ENCODE results near the gene RFTN1. TPM values are rescaled to one million over a fixed set of nuclear protein-coding genes. Genes with fewer than 3 reads are reported as not detected.
A peak's percentile ranks its signal among the peaks of the same experiment; 100 is the strongest.

Gene RFTN1
- total and polyA plus RNA-seq, 10 of the 15 experiments (the other 5 are each of a cell fraction or from before 2014, with no cell fraction given), result 20.6 to 213 (median 147) TPM

DNA sequence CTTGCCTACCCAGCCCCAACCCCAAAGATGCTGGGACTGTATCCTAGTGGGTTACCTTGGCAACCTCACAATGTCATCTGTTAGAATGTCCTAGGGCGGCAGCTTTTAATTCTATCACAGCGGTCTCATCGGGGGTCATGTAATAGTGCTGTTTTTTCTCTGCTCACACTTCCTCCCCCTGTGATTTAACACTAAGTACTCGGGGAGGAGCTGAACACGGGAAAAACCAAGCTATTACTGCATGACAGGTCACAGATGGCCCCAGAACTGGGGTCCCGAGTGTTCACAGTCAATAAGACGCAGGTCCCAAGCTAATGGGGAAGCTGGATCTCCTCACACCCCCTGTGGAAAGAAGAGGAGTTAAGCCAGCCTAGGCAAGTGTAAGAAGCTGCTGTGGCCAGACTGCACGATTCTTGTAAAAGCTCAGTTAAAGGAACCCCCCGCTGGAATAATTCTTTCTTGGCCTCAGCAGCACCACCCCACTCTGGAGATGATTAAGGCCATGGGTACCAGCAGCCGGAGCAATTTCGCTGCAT, 2.5 kb upstream of the RFTN1 start (continued):
- TF ChIP-seq, protein P1, sequence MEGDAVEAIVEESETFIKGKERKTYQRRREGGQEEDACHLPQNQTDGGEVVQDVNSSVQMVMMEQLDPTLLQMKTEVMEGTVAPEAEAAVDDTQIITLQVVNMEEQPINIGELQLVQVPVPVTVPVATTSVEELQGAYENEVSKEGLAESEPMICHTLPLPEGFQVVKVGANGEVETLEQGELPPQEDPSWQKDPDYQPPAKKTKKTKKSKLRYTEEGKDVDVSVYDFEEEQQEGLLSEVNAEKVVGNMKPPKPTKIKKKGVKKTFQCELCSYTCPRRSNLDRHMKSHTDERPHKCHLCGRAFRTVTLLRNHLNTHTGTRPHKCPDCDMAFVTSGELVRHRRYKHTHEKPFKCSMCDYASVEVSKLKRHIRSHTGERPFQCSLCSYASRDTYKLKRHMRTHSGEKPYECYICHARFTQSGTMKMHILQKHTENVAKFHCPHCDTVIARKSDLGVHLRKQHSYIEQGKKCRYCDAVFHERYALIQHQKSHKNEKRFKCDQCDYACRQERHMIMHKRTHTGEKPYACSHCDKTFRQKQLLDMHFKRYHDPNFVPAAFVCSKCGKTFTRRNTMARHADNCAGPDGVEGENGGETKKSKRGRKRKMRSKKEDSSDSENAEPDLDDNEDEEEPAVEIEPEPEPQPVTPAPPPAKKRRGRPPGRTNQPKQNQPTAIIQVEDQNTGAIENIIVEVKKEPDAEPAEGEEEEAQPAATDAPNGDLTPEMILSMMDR (IDR thresholded peaks at IDR 0.05 in 2 of 3, conservative IDR thresholded peaks at IDR 0.05 in 1 of 3; ENCODE audit: control insufficient read depth in 2 of 3, extremely low read depth in 1 of 3, insufficient read depth in 1 of 3, low read depth in 3 of 3, low read length in 3 of 3), result no peak
- TF ChIP-seq SREBF1 (IDR thresholded peaks at IDR 0.05; ENCODE audit: low read length) (no peak), IKZF1 (conservative IDR thresholded peaks at IDR 0.05) (peak; percentile 45), ZNF24 (IDR thresholded peaks at IDR 0.05) (no peak), POU2F2 (IDR thresholded peaks at IDR 0.05; ENCODE audit: borderline replicate concordance, low read depth, low read length) (0 out of 3 replicates have a peak, but pooled peaks have one; percentile 32), YY1 (IDR thresholded peaks at IDR 0.05; ENCODE audit: low read depth, low read length) (0 out of 2 replicates have a peak, but pooled peaks have one; percentile 26), SPI1 (IDR thresholded peaks at IDR 0.05; ENCODE audit: borderline replicate concordance, insufficient read depth, low read depth, low read length) (peak; percentile 82), FOS (IDR thresholded peaks at IDR 0.05; ENCODE audit: borderline replicate concordance, extremely low read depth, insufficient read length) (no peak), HDAC6 (IDR thresholded peaks at IDR 0.05; ENCODE audit: unreplicated experiment) (no peak), SMC3 (IDR thresholded peaks at IDR 0.05; ENCODE audit: borderline replicate concordance, low read length) (no peak), MXI1 (IDR thresholded peaks at IDR 0.05; ENCODE audit: low read depth, low read length) (peak; percentile 65), NRF1 (conservative IDR thresholded peaks at IDR 0.05; ENCODE audit: low read depth, low read length) (no peak), RBBP5 (conservative IDR thresholded peaks at IDR 0.05) (no peak), EZH2 (IDR thresholded peaks at IDR 0.05; ENCODE audit: borderline replicate concordance, control insufficient read depth, low read depth, low read length) (no peak)
- TF ChIP-seq, protein P2, sequence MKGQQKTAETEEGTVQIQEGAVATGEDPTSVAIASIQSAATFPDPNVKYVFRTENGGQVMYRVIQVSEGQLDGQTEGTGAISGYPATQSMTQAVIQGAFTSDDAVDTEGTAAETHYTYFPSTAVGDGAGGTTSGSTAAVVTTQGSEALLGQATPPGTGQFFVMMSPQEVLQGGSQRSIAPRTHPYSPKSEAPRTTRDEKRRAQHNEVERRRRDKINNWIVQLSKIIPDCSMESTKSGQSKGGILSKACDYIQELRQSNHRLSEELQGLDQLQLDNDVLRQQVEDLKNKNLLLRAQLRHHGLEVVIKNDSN (IDR thresholded peaks at IDR 0.05; ENCODE audit: borderline replicate concordance, extremely low read length, insufficient read depth, low read depth, low read length), result no peak
- TF ChIP-seq, protein P3, sequence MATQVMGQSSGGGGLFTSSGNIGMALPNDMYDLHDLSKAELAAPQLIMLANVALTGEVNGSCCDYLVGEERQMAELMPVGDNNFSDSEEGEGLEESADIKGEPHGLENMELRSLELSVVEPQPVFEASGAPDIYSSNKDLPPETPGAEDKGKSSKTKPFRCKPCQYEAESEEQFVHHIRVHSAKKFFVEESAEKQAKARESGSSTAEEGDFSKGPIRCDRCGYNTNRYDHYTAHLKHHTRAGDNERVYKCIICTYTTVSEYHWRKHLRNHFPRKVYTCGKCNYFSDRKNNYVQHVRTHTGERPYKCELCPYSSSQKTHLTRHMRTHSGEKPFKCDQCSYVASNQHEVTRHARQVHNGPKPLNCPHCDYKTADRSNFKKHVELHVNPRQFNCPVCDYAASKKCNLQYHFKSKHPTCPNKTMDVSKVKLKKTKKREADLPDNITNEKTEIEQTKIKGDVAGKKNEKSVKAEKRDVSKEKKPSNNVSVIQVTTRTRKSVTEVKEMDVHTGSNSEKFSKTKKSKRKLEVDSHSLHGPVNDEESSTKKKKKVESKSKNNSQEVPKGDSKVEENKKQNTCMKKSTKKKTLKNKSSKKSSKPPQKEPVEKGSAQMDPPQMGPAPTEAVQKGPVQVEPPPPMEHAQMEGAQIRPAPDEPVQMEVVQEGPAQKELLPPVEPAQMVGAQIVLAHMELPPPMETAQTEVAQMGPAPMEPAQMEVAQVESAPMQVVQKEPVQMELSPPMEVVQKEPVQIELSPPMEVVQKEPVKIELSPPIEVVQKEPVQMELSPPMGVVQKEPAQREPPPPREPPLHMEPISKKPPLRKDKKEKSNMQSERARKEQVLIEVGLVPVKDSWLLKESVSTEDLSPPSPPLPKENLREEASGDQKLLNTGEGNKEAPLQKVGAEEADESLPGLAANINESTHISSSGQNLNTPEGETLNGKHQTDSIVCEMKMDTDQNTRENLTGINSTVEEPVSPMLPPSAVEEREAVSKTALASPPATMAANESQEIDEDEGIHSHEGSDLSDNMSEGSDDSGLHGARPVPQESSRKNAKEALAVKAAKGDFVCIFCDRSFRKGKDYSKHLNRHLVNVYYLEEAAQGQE (IDR thresholded peaks at IDR 0.05; ENCODE audit: low read depth, low read length), result no peak
- TF ChIP-seq, protein P4, sequence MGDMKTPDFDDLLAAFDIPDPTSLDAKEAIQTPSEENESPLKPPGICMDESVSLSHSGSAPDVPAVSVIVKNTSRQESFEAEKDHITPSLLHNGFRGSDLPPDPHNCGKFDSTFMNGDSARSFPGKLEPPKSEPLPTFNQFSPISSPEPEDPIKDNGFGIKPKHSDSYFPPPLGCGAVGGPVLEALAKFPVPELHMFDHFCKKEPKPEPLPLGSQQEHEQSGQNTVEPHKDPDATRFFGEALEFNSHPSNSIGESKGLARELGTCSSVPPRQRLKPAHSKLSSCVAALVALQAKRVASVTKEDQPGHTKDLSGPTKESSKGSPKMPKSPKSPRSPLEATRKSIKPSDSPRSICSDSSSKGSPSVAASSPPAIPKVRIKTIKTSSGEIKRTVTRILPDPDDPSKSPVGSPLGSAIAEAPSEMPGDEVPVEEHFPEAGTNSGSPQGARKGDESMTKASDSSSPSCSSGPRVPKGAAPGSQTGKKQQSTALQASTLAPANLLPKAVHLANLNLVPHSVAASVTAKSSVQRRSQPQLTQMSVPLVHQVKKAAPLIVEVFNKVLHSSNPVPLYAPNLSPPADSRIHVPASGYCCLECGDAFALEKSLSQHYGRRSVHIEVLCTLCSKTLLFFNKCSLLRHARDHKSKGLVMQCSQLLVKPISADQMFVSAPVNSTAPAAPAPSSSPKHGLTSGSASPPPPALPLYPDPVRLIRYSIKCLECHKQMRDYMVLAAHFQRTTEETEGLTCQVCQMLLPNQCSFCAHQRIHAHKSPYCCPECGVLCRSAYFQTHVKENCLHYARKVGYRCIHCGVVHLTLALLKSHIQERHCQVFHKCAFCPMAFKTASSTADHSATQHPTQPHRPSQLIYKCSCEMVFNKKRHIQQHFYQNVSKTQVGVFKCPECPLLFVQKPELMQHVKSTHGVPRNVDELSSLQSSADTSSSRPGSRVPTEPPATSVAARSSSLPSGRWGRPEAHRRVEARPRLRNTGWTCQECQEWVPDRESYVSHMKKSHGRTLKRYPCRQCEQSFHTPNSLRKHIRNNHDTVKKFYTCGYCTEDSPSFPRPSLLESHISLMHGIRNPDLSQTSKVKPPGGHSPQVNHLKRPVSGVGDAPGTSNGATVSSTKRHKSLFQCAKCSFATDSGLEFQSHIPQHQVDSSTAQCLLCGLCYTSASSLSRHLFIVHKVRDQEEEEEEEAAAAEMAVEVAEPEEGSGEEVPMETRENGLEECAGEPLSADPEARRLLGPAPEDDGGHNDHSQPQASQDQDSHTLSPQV (IDR thresholded peaks at IDR 0.05), result no peak
- TF ChIP-seq, protein P5, sequence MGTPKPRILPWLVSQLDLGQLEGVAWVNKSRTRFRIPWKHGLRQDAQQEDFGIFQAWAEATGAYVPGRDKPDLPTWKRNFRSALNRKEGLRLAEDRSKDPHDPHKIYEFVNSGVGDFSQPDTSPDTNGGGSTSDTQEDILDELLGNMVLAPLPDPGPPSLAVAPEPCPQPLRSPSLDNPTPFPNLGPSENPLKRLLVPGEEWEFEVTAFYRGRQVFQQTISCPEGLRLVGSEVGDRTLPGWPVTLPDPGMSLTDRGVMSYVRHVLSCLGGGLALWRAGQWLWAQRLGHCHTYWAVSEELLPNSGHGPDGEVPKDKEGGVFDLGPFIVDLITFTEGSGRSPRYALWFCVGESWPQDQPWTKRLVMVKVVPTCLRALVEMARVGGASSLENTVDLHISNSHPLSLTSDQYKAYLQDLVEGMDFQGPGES (IDR thresholded peaks at IDR 0.05), result no peak
